Measurements from ENCODE around the gene ACR.

ACR gene

DNA sequence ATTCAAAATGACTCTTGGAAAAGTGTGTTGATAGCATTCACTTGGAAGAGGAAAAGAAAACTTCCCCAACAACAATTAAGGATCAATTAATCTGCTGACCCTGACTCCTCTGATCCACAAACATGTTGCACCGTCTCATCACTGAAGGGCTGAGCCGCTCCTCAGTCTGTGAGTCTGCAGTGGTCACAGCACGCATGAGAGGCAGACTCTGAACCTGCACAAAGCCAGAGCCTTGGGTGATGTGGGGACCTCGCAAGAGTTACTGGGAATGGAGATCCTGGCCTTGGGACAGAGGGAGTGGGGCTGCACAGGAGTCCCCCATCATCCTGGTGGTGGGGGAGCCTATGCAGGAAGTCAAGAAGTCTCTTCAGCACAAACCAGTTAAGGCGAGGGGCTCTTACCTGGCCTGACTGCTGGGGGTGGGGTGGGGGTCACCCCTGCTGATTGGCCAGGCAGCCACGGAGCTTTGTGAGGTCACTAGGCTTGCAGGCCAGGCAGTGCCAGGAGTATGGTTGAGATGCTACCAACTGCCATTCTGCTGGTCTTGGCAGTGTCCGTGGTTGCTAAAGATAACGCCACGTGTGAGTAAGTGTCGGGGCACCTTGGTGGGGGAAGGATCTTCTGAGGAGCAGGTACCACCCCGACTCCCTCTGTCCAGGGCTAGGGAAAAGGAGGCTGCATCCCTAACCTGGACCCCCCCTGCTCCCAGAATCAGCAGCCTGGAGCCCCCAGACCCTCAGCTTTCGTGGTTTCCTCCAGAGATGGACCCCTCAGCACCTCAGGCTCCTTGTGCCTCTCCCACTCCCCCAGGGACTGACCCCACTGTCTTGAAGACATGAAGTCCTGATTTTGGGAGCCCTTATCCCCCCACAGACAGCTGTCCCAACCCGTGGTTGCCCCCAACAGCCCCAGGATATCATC lies at the start of gene ACR:
ACR (plus strand) TSS at position 477 of the 921 bp plus-strand sequence; CDS start at position 509, 32 bp downstream.
- no peak for DNase-seq (ENCODE audit: low read depth in 2 of 2)

DNA sequence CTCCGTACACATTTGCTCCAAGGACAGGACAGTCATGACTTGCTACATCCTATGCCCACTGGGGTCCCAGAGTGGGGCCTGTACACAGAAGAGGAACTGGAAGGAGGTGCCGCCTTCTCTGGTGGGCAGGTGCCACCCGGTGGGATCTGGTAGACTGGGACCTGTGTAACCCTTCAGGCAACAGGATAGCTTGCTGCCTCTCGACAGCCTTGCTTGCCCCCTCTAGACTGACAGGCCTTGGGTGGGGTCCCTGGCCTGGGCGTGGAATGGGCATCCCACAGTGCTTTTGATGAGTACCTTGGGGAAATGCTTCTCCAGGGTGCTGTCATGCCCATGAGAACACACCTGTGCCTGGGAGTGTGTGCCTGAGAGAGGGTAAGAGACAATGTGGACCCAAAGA lies 49.6 kb upstream of the ACR start:
- no peak for DNase-seq (ENCODE audit: low read depth in 2 of 2)

DNA sequence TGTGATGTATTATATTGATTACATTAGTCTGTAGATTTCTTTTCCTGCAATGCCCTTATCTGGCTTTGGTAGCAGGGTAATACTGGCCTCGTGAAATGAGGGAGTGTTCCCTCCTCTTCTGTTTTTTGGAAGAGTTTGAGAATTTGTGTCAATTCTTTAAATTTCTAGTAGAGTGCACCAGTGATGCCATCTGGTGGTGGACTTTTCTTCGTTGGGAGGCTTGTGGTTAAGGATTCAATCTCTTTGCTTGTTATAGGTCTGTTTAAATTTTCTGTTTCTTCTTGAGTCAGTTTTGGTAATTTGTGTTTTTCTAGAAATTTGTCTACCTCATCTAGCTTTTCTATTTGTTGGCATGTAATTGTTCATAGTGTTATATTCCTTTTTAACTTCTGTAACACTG lies 46.5 kb upstream of the ACR start:
- DNase-seq (ENCODE audit: low read depth in 2 of 2) = peak in 1 of 2 donors; percentile 20

DNA sequence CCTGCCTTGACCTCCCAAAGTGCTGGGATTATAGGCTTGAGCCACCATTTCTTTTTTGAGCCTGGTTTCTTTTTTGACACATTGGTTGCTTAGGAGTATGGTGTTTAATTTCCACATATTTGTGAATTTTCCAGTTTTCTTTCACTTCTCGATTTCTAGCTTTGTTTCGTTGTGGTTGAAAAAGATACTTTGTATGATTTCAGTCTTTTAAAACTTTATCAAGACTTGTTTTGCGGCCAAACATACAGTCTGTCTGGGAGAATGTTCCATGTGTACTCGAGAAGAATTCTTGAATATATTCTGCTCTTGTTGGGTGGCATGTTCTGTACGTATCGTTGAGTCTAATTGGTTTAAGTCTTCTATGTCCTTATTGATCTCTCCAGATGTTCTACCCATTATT lies 44.5 kb upstream of the ACR start:
- DNase-seq (ENCODE audit: low read depth in 2 of 2) = no peak

DNA sequence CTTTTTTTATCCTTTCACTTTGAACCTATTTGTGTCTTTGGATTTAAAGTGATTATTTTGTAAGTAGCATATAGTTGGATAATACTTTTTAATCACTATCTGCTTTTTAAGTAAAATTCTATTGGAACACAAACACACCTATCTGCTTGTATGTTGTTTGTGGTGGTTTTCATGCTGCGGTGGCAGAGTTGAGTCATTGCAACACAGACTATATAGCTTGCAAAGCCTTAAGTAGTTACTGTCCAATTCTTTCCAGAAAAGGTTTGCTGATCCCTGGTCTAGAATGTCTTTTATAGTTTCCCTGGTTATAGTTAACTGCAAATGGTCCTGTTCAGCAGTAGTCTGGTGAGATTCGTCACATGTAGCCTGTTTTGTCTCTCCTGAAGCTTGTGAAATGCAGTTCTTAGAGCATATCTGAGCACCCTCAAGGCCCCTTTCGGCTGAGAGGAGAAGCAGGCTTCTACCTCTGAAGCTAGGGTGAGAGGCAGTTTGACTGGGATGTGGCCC lies 43.9 kb upstream of the ACR start:
- no peak for DNase-seq (ENCODE audit: low read depth in 2 of 2)

DNA sequence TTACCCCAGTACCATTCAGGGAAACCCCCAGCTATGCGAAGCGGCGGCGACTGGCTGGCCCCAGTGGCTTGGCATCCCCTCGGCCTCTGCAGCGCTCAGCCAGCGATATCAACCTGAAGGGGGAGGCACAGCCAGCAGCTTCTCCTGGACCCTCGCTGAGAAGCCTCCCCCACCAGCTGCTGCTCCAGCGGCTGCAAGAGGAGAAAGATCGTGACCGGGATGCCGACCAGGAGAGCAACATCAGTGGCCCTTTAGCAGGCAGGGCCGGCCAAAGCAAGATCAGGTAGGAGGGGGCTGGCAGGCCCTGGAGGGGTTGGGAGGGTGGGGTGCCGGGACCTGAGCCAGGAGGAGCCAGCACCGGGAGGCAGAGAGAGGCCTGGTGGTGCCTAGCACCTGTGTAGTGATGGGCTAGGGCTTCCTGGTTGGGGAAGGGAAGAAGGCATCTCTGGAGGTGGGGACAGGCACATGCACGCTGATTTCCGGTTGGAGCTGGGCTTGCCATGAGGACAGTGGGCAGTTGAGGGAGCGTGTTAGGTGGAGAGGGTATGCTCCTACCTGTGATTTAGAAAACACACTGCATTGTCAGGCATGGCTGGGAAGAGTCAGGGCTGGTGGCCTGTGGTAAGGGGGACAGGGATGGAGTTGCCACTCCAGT lies 43.1 kb upstream of the ACR start:
- no peak for DNase-seq (ENCODE audit: low read depth in 2 of 2)

DNA sequence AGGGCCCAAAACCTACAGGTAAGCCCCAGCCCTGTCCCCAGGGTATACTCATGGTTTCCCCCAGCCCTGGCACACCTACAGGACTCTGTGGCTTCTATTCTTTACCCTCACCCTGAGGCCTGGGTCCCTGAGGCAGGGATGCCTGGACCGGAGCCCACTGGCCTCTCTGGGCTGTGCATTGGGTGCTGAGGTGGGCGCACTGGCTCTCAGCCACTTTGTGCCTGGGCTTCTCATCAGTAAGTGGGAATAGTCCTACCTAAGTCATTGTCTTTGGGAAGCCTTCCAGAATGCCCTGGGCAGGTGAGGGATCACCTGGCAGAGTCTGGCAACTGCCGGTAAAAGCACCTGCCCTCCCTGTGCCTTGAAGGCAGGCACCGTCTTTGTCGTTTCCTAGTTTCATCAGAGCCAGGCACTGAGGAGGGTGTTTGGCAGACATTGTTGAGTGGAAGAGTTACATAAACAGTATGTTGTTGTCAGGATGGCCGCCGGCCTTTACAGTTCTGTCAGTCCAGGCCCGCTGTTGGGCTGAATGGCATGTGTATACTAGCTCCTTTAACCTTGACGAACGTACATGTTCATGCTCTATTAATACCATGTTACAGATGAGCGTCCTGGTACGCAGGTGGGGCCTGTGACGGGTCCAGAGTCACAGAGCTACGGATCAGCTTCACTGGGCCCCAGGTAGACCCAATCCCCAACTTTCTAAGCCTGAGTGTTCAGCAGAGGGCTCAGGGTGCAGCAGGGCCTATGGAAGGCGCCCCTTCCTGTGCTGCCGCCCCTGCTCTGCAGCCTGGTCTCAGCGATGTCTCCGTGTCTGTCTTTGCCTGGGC lies 42.4 kb upstream of the ACR start:
- no peak for DNase-seq (ENCODE audit: low read depth in 2 of 2)

DNA sequence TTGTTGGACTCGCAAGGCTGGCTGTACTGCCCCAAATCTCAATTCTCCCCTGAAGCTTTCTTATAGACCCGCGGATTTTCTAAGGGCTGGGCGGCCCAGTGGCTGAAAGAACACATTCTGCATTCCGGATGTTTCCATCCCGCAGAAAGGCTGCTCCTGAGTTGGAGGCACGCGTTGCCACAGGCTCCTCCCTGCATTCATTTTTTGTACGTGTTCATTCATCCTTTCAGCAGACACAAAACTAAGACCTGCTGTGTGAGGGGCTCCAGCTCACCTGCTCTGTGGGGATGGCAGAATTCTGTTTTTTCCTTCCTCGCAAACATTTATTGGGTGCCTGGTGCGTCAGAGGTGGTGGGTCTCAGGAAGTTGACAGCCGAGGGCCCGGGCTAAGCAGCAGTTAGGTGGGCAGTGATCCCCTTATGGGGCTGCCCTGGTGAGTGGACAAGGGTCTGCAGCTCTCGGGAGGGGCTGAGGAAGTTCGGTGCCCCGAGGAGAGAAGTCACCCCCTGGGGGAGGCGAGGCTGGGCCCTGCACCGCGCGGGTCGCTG lies 41.7 kb upstream of the ACR start:
- DNase-seq (ENCODE audit: low read depth in 2 of 2) = no peak

DNA sequence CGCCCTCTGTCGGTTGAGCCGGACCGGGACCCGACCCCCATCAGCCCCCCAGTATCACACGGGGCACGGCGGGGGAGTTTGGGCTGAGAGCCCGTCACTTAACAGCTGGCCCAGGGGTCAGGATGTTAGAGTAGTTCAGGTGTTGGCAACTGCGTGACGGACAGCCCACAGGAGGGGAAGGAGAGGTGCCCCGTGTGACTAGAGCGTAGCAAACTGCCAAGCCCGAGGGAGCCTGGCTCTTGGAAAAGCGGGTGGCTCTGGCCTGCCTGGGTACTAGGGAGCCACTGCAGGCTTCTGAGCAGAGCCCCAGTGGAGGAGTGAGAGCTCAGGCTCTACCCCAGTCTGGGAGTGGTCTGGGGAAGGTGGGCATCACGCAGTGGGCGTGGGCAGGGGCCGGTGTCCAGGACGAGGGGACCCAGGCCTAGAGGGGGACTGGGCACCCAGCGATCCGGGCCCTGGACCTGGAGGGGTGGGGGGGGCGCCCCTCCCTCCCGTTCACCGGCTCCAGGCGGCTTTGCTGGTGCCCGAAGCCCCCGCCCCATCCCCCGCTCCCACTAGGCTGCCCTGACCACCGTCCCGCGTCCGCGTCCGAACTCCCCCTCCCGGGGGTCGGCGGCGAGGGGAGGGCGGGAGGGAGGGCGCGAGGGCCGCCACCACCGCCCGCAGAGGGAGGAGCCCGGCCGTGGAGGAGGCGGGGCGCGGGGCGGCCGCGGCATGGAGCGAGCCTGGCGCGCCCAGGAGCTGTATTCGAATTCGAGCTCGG lies 41.0 kb upstream of the ACR start:
- no peak for DNase-seq (ENCODE audit: low read depth in 2 of 2)

DNA sequence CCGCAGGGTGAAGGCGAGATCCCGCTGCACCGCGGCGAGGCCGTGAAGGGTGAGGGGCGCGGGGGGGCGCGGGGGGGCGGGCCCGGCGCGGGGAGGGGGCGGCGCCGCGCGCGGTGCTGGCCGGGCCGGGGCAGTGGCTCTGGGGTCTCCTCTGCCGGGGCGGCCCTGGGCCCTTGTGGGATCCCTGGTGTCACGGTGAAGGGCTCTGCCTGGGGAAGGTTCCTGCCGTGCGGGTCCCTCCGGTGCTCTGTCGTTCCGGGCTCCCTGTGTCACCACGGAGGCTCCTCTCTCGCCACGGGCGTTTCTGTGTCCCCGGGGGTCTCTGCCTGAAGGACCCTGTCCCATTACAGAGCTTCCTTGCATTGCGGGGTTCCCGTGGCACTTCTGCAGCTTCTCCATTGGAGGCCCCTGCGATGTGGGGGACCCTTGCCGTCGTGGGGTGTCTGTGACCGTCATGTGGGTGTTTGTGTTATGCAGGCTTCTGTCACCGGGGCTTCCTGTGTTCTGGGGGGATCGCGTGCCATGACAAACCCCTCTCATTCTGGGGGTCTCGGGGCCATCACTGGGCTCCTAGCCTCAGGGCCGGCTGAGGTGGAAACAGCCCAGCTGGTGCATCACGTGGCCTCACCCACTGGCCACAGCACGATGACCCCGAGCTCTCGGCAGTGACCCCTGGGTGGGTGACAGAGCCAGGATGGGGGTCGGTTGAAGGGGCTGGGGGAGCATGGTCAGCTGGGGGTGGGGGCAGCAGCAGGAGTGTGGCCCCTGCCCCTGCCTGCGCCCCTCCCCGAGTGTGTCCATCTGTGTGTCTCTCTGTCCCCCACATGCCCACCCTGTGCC lies 40.1 kb upstream of the ACR start:
- no peak for DNase-seq (ENCODE audit: low read depth in 2 of 2)

DNA sequence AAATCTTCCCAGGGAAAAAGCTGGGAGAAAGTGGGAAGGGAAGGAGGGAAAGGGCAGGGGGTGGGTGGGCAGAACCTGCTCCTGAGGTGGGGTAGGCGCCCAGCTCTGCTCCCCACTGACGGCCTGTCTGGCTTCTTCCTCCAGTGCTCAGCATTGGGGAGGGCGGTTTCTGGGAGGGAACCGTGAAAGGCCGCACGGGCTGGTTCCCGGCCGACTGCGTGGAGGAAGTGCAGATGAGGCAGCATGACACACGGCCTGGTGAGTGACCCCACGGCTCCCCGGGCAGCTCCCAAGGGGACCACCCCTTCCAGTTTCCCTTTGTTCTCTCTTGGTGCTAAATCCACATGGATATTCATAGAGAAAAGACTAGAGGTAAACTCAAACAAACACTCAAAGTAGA lies 39.5 kb upstream of the ACR start:
- no peak for DNase-seq (ENCODE audit: low read depth in 2 of 2)

DNA sequence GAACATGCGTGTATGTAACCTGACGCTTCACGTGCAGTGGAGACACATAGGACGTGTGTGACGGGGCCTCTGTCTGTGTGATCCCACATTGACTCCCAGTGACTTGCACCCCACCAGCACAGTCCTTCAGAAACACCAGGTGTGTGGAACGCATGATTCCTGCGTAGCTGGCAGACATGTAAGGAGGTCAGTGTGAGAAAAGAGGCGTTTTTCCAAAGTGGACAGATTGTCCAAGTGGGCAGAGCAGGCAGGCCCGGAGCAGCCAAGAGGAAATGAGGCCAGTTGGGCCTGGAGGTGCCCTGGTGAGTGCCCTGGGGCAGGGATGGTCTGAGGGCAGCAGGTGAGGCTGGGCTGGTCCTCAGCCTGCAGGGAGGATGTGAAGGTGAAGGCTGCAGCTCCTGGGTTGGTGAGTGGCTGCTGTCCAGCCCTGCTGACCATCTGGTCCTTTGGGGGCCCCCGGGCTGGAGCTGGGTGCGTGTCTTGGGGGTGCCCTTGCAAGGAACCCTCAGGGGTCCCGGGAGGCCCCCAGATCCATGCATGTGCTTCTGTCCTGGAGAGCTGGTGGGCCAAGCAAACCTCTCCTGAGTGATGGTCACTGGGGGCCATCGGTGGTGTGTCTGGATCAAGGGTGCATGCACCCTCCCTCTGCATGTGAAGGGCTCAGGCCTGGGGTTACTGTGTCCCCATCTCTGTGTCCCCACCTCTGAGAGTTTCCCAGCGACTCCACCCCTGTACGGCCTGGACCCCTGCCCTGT lies 38.8 kb upstream of the ACR start:
- DNase-seq (ENCODE audit: low read depth in 2 of 2) = no peak

DNA sequence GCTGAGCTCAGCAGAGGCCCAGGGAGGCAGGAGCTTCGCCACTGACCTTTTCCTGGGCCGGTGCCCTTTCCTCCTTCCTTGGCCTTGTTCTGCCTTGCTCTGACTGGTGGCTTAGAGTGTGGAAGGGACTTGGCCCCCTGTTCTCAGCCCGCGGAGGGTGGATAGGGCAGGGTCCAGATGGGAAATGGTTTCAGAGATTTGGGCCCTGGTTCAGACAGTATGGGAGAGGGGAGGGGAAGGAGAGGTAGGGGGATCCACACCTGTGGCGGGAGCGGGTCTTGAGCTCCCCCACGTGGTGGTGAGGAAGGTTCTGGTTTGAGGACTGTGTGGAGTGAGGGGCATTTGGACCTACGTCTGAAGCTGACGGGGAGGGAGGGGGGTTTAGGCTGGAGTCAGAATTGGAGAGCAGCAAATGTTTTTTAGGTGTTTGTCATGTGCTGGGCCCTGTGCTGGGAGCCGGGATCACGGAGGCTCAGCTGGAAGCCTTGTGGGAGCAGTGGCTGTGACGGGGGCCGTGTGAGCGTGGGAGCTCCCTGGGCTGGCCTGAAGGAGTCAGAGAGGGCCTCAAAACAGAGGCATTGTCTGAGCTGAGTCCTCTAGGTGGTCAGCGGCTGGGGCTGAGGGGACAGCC lies 38.1 kb upstream of the ACR start:
- no peak for DNase-seq (ENCODE audit: low read depth in 2 of 2)

DNA sequence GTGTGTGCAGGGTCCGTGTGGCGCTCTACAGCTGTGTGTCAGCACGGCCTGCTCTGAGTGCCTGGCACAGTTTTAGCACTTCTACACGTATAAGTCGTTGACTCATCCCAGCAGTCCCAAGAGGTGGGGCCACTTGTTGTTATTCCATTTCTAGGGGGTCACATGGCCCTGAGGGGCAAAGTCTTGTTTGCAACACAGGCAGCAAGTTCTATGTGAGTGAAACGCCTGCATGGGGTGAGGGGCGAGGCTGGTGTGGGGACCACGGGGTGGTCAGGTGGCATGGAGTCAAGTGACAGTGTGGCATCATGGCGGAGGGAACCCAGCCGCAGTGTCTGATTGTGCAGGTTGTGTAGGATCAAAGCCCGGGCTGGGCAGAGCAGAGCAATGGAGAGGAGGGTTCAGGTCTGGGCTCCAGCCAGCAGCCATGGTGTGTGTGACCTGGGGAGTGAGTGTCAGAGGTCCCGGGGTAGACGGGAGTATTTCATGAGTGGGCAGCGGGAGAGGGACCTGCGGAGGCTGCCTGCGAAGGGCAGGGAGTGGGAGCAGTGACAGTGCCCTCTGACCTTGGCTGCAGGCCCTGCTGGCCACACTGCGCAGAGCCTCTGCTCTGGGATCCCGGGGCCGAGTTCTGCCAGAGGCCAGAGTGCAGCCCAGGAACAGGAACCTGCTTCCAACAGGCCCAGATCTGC lies 37.5 kb upstream of the ACR start:
- DNase-seq (ENCODE audit: low read depth in 2 of 2) = no peak

DNA sequence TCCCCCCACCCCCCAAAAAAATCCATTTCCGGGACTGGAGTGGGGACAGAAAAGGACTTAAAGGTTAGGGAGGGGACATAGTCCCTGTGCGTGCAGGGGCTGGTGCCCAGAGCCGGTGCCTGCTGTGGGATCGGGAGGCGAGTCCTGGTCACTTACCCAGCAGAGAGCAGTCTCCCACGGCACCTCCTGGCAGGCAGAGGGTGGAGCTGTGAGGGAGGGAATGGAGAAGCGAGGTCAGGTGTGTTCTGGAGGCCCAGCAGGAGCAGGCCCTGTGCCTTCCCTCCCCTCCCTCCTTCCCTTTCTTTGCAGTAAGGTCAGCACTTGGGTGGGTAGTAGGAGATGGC lies 37.0 kb upstream of the ACR start:
- DNase-seq (ENCODE audit: low read depth in 2 of 2) = no peak

DNA sequence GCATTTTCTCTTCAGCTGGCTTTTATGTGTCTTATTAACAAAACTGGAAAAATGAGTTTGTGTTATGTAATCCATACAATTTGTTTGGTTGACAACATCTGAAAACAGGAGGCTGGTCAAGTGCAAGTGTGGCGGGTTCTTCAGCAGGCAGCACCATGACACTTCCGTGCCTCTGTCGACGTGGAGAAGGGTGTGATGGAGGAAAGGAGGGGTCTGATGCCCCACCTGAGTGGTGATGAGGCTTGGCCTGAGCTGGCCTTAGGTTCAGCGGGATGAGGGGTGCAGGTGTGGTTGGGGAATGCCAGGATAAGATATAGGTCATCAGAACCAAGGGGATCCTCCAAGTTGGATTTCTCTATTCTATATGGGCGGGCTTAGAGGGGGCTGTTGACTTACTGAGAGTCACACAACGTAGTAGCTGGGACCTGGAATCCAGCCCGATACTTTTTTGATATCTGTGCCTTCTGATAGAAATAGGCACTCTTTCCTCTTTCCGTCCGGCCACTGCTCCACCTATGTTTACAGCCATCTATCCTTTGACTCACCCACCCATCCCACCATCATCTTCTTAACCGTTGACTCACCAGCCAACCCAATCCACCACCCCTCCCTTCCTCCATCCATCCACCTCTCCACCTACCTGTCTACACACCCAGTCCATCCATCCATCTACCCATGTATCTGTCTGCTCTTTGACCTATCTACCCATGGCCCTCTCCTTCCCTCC lies 36.4 kb upstream of the ACR start:
- no peak for DNase-seq (ENCODE audit: low read depth in 2 of 2)

DNA sequence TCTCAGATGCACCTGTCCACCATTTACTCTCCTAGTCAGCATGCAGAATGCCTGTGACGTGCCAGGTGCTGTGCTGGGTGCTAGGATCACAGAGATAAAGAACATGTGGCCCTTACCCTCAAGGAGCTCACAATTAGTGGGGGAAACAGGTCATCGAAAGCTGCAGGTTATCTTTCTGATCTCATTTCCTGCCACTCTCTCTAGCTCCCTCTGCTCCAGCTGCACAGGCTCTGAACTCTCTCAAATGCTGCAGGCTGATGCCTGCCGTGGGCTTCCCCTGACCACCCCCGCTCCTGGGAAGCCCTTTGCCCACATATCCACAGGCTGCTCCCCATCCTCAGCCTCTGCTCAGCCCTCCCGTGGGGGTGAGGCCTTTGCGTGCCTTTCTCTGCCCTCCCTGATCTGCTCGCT lies 35.7 kb upstream of the ACR start:
- no peak for DNase-seq (ENCODE audit: low read depth in 2 of 2)

Data from stimulated activated CD4-positive, alpha-beta T cell treated with anti-CD3 and anti-CD28 coated beads, Interleukin-15, amount 100 ng/mL, for 48 hours (primary cell).